ENCODE data around the gene APC2. TPM values are rescaled to one million over a fixed set of nuclear protein-coding genes. Genes with fewer than 3 reads are reported as not detected.
A peak's percentile ranks its signal among the peaks of the same experiment; 100 is the strongest.
"Not testable (repeated sequence)": the region's sequence is repeated elsewhere in the genome, so short reads cannot be mapped to it uniquely, and the experiment has no call there.

Gene APC2
- total and polyA plus RNA-seq, 5 donors from 2014 or later = 0.06 to 0.25 (median 0.07) TPM; not detected in 2

DNA sequence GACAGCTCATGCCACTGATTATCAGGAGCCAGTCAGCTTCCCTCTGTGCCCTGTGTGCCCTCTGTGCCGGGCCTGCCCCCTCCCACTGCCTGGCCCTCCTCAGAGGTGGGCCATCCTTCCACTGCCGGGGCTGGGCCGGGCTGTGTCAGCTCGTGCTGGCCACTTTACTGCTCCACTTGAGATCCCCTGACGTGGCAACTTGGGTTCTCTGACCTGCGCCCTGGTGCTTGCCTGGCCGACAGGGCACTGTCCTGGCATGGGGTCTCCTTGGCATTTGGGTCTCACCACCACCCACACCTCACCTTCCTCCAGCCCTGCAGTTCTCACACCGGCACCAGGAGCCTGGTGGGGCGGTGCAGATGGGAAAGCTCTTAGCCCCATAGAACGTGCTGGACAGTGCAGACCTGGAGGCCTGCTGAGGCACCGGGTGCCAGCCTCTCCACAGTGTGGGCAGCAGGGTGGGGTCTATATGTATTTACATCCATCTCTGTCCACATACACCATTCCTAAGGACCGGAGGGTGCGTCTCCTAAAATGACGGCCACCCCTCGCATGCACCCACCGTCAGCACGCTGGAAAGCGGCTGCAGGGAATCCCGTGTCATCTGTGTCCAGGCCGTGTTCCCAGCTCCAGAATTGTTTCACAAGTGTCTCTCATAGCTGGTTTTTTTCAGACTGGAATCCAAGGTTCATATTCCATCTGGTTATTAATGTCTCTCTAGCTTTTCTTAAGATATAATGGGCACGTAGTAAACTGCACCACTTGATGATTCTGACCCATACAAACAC lies 30.8 kb upstream of the APC2 start:
- ATAC-seq (ENCODE audit: low read depth in 2 of 2) (no peak), DNase-seq (no peak)
- Histone ChIP-seq H3K27me3 (ENCODE audit: control insufficient read depth, insufficient read depth, low read length) (no peaks in the 10 kb centered on the region), H3K36me3 (ENCODE audit: control insufficient read depth, insufficient read depth, low read length) (peaks cover 67% of the 10 kb centered on the region), H3K4me3 (ENCODE audit: low read depth, low read length) (no peak overlapping the region), H3K27ac (ENCODE audit: insufficient read depth, low read length, poor library complexity, severe bottlenecking) (no peak overlapping the region), H3K4me1 (ENCODE audit: control insufficient read depth, insufficient read depth, low read length, poor library complexity, severe bottlenecking) (peaks cover 24% of the 10 kb centered on the region), H3K9me3 (ENCODE audit: control insufficient read depth in 2 of 2, low read length in 2 of 2) (no peaks in the 10 kb centered on the region)
- peaks cover 0 to 2% (median 0%) of the 10 kb centered on the region in 7 donors for H3K9me3 Mint-ChIP-seq
- H3K27ac Mint-ChIP-seq = peak overlapping the region in 1 of 3 donors; percentile 49
- H3K4me3 Mint-ChIP-seq = peak overlapping the region in 2 of 4 donors; percentile 13 to 35
- peaks cover 32% of the 10 kb centered on the region for H3K36me3 Mint-ChIP-seq
- no peaks in the 10 kb centered on the region for H3K27me3 Mint-ChIP-seq
- H3K4me1 Mint-ChIP-seq = peaks cover 0 to 46% (median 19%) of the 10 kb centered on the region in 4 donors

DNA sequence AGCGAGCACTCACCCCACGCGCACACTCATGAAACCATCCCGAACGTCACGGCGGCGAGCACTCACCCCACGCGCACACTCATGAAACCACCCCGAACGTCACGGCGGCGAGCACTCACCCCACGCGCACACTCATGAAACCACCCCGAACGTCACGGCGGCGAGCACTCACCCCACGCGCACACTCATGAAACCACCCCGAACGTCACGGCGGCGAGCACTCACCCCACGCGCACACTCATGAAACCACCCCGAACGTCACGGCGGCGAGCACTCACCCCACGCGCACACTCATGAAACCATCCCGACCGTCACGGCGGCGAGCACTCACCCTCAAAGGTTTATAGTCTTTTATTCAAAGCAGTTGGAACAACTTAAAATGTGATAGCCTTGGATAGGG lies 29.8 kb upstream of the APC2 start:
- not testable (repeated sequence) for H3K27me3 ChIP-seq (ENCODE audit: control insufficient read depth, insufficient read depth, low read length); H3K27ac Mint-ChIP-seq; DNase-seq; H3K9me3 Mint-ChIP-seq; H3K4me3 Mint-ChIP-seq; H3K9me3 ChIP-seq (ENCODE audit: control insufficient read depth in 2 of 2, low read length in 2 of 2); H3K27me3 Mint-ChIP-seq; H3K4me3 ChIP-seq (ENCODE audit: low read depth, low read length); H3K27ac ChIP-seq (ENCODE audit: insufficient read depth, low read length, poor library complexity, severe bottlenecking); ATAC-seq (ENCODE audit: low read depth in 2 of 2)
- Mint-ChIP-seq H3K36me3 (peaks cover 32% of the 10 kb centered on the region), H3K4me1 (peaks cover 0 to 38% (median 15%) of the 10 kb centered on the region in 4 donors)
- peaks cover 72% of the 10 kb centered on the region for H3K36me3 ChIP-seq (ENCODE audit: control insufficient read depth, insufficient read depth, low read length)
- peaks cover 17% of the 10 kb centered on the region for H3K4me1 ChIP-seq (ENCODE audit: control insufficient read depth, insufficient read depth, low read length, poor library complexity, severe bottlenecking)

DNA sequence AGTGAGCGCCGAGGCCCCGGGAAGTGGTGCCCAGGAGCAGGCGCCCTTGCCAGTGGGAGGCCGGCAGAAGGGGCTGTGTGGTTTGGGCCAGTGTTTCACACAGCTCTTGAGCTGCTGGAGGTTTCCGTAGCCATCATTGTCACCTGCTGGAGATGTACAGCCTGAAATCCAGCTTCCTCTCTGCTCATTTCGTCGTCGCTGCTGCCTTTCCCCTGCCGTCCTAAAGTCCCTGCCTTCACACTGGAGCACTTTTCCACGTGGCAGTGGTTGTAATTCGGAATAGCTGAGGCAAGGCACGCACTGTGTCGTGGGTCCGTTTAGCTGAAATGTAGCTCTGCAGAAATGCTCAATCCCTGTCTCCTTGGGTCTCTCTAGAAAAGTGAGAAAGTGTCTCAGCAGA lies 29.3 kb upstream of the APC2 start:
- H3K27ac Mint-ChIP-seq = peak overlapping the region in 1 of 3 donors; percentile 60

DNA sequence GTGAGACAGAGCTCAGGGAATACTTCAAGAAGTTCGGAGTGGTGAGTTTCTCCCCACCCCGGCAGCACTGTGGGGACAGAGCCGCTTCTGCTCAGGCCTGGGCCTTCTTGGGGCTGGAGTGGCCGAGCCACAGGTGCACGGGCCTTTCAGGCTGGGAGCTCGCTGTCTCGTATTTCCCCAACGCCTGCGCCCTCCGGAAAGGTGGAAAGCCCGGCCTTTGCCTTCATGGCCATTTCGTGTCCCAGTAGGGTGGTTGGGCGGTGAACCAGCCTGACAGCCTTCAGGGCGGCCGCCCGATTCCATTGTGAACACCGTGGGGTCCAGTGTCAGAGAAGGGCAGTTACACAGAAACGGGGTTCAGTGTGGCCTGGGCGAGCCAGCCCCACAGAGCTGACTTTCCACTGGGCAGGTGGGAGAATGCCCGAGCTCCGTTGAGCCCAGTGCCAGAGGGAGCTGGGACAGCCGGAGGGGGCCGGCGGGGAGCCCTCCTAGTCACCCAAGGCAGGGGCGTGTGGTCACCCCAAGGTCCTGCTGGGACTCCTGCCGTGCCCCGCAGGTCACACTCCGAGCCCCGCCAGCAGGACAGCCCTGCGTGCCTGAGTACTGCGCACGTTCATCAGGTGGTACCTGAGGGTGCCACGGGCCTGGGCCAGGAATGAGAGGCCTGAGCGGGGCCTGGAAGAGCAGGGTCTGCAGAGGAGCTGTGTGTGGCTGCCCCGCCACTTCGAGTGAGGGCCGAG lies 28.5 kb upstream of the APC2 start:
- Histone ChIP-seq H3K9me3 (ENCODE audit: control insufficient read depth in 2 of 2, low read length in 2 of 2) (no peaks in the 10 kb centered on the region), H3K27ac (ENCODE audit: insufficient read depth, low read length, poor library complexity, severe bottlenecking) (no peak overlapping the region), H3K4me1 (ENCODE audit: control insufficient read depth, insufficient read depth, low read length, poor library complexity, severe bottlenecking) (peaks cover 4% of the 10 kb centered on the region), H3K4me3 (ENCODE audit: low read depth, low read length) (no peak overlapping the region), H3K36me3 (ENCODE audit: control insufficient read depth, insufficient read depth, low read length) (peaks cover 81% of the 10 kb centered on the region), H3K27me3 (ENCODE audit: control insufficient read depth, insufficient read depth, low read length) (no peaks in the 10 kb centered on the region)
- Mint-ChIP-seq H3K27ac (no peak overlapping the region), H3K36me3 (peaks cover 32% of the 10 kb centered on the region), H3K4me1 (peaks cover 0 to 25% (median 10%) of the 10 kb centered on the region in 4 donors), H3K27me3 (no peaks in the 10 kb centered on the region), H3K4me3 (no peak overlapping the region), H3K9me3 (peaks cover 0 to 2% (median 0%) of the 10 kb centered on the region in 7 donors)
- DNase-seq (no peak), ATAC-seq (ENCODE audit: low read depth in 2 of 2) (no peak)

More for the DNA sequence above, 29.3 kb upstream of the APC2 start:
- peaks cover 12% of the 10 kb centered on the region for H3K4me1 ChIP-seq (ENCODE audit: control insufficient read depth, insufficient read depth, low read length, poor library complexity, severe bottlenecking)
- Mint-ChIP-seq H3K4me1 (peaks cover 0 to 33% (median 12%) of the 10 kb centered on the region in 4 donors), H3K27me3 (no peaks in the 10 kb centered on the region), H3K9me3 (peaks cover 0 to 2% (median 0%) of the 10 kb centered on the region in 7 donors), H3K36me3 (peaks cover 32% of the 10 kb centered on the region), H3K4me3 (no peak overlapping the region)
- ATAC-seq (ENCODE audit: low read depth in 2 of 2) = no peak
- DNase-seq = no peak
- no peaks in the 10 kb centered on the region for H3K9me3 ChIP-seq (ENCODE audit: control insufficient read depth in 2 of 2, low read length in 2 of 2)
- no peaks in the 10 kb centered on the region for H3K27me3 ChIP-seq (ENCODE audit: control insufficient read depth, insufficient read depth, low read length)
- no peak overlapping the region for H3K27ac ChIP-seq (ENCODE audit: insufficient read depth, low read length, poor library complexity, severe bottlenecking)
- H3K4me3 ChIP-seq (ENCODE audit: low read depth, low read length) = no peak overlapping the region
- peaks cover 77% of the 10 kb centered on the region for H3K36me3 ChIP-seq (ENCODE audit: control insufficient read depth, insufficient read depth, low read length)

DNA sequence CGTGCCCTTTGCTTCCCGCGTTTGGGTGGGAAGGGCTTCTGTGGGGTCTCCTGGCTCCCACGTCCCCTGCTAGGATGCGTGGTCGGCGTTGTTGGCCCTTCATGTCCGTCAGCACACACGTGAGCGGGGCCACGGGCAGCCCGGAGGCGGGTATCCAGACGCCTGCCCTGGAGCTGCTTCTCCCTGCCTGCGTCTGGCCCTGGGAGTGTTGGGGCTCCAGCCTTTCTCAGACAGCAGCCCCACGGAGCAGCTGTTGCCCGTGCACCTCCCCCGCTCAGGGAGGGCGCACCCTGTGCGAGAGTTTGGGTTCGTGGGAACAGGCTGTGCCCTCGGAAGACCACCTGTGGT lies 28.0 kb upstream of the APC2 start:
- DNase-seq (no peak), ATAC-seq (ENCODE audit: low read depth in 2 of 2) (no peak)
- peaks cover 32% of the 10 kb centered on the region for H3K36me3 Mint-ChIP-seq
- H3K4me1 Mint-ChIP-seq = peaks cover 0 to 19% (median 10%) of the 10 kb centered on the region in 4 donors
- no peak overlapping the region for H3K4me3 Mint-ChIP-seq
- no peak overlapping the region for H3K27ac Mint-ChIP-seq
- no peaks in the 10 kb centered on the region for H3K27me3 Mint-ChIP-seq
- Histone ChIP-seq H3K27me3 (ENCODE audit: control insufficient read depth, insufficient read depth, low read length) (no peaks in the 10 kb centered on the region), H3K4me3 (ENCODE audit: low read depth, low read length) (no peak overlapping the region), H3K9me3 (ENCODE audit: control insufficient read depth in 2 of 2, low read length in 2 of 2) (no peaks in the 10 kb centered on the region), H3K27ac (ENCODE audit: insufficient read depth, low read length, poor library complexity, severe bottlenecking) (no peak overlapping the region), H3K4me1 (ENCODE audit: control insufficient read depth, insufficient read depth, low read length, poor library complexity, severe bottlenecking) (no peaks in the 10 kb centered on the region), H3K36me3 (ENCODE audit: control insufficient read depth, insufficient read depth, low read length) (peaks cover 83% of the 10 kb centered on the region)
- peaks cover 0 to 2% (median 0%) of the 10 kb centered on the region in 7 donors for H3K9me3 Mint-ChIP-seq

DNA sequence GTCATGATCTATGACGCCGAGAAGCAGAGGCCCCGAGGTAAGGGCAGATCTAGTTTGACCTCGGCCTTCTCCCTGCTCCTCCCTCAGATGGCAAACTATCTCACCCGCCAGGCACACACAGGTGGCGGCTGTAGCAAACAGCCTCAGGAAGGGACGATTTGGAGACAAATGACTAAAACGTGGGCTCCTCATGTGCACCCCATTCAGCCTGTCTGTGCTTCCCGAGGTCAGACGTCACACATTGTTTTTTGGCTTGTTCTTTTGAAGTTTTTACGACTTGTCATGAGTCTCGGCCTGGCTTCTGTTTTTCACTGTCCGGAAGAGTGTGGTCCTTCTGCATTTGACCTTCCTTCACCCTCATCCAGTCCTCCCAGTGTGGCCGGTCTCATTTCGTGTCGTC lies 27.6 kb upstream of the APC2 start:
- ATAC-seq (ENCODE audit: low read depth in 2 of 2) (no peak), DNase-seq (no peak)
- H3K27me3 Mint-ChIP-seq = no peaks in the 10 kb centered on the region
- peaks cover 0 to 15% (median 7%) of the 10 kb centered on the region in 4 donors for H3K4me1 Mint-ChIP-seq
- H3K9me3 Mint-ChIP-seq = peaks cover 0 to 2% (median 0%) of the 10 kb centered on the region in 7 donors
- H3K9me3 ChIP-seq (ENCODE audit: control insufficient read depth in 2 of 2, low read length in 2 of 2) = no peaks in the 10 kb centered on the region
- H3K27ac ChIP-seq (ENCODE audit: insufficient read depth, low read length, poor library complexity, severe bottlenecking) = no peak overlapping the region
- no peaks in the 10 kb centered on the region for H3K4me1 ChIP-seq (ENCODE audit: control insufficient read depth, insufficient read depth, low read length, poor library complexity, severe bottlenecking)
- no peak overlapping the region for H3K4me3 ChIP-seq (ENCODE audit: low read depth, low read length)
- H3K36me3 ChIP-seq (ENCODE audit: control insufficient read depth, insufficient read depth, low read length) = peaks cover 83% of the 10 kb centered on the region
- H3K27me3 ChIP-seq (ENCODE audit: control insufficient read depth, insufficient read depth, low read length) = no peaks in the 10 kb centered on the region
- H3K36me3 Mint-ChIP-seq = peaks cover 29% of the 10 kb centered on the region
- H3K4me3 Mint-ChIP-seq = peak overlapping the region in 1 of 4 donors; percentile 49
- no peak overlapping the region for H3K27ac Mint-ChIP-seq

DNA sequence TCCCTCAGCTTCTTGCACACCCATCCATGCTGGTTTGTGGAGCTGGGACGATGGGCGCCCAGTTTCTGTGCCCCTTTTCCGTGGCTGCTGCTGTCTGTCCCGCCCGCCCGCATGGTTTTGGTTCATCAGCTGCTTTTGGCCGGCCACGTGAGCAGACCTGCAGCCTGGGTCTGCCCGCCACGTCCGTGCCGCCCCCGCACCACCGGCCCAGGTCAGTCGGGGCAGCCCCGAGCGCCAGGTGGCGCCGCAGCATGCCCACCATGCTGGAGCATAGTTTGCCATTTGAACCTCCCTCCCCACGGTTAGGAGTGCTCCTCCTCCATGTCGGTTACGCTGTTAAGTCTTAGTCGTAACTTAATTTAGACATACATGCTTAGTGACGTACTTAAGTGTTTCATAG lies 27.0 kb upstream of the APC2 start:
- no peak overlapping the region for H3K27ac ChIP-seq (ENCODE audit: insufficient read depth, low read length, poor library complexity, severe bottlenecking)
- H3K4me1 ChIP-seq (ENCODE audit: control insufficient read depth, insufficient read depth, low read length, poor library complexity, severe bottlenecking) = no peaks in the 10 kb centered on the region
- H3K36me3 ChIP-seq (ENCODE audit: control insufficient read depth, insufficient read depth, low read length) = peaks cover 83% of the 10 kb centered on the region
- H3K36me3 Mint-ChIP-seq = peaks cover 26% of the 10 kb centered on the region
- no peaks in the 10 kb centered on the region for H3K27me3 Mint-ChIP-seq
- peaks cover 0 to 9% (median 4%) of the 10 kb centered on the region in 4 donors for H3K4me1 Mint-ChIP-seq
- no peaks in the 10 kb centered on the region for H3K9me3 ChIP-seq (ENCODE audit: control insufficient read depth in 2 of 2, low read length in 2 of 2)
- no peak overlapping the region for H3K4me3 ChIP-seq (ENCODE audit: low read depth, low read length)
- H3K27ac Mint-ChIP-seq = no peak overlapping the region
- no peaks in the 10 kb centered on the region for H3K27me3 ChIP-seq (ENCODE audit: control insufficient read depth, insufficient read depth, low read length)
- ATAC-seq (ENCODE audit: low read depth in 2 of 2) (no peak), DNase-seq (no peak)
- H3K4me3 Mint-ChIP-seq = no peak overlapping the region
- peaks cover 0 to 2% (median 0%) of the 10 kb centered on the region in 7 donors for H3K9me3 Mint-ChIP-seq
